ENCODE results near the gene NVL. TPM values are rescaled to one million over a fixed set of nuclear protein-coding genes. Genes with fewer than 3 reads are reported as not detected.

The NVL gene
- total and polyA plus RNA-seq, 2 of the 4 experiments (the other 2 are of a cell fraction): 16.5 to 18.4 TPM

- Histone ChIP-seq H2AK5ac (ENCODE audit: low read depth, low read length) (no peak overlapping the region), H4K8ac (ENCODE audit: low read depth in 2 of 2, low read length in 2 of 2) (no peak overlapping the region), H3K36me3 (ENCODE audit: control insufficient read depth, insufficient read depth, low read length) (no peaks in the 10 kb centered on the region), H2AFZ (replicated peaks; ENCODE audit: low read length, poor library complexity) (no peak overlapping the region), H3K18ac (ENCODE audit: low read depth, low read length) (no peak overlapping the region), H3K9me1 (ENCODE audit: insufficient read depth, low read length) (peaks cover 12% of the 10 kb centered on the region; the same call in 1 of the 2 replicates), H2BK20ac (ENCODE audit: low read depth, low read length) (no peak overlapping the region), H3K14ac (replicated peaks; ENCODE audit: low read depth, low read length) (no peak overlapping the region), H2BK5ac (ENCODE audit: low read depth, low read length, poor library complexity, severe bottlenecking) (no peak overlapping the region), H2BK120ac (ENCODE audit: low read depth, low read length) (no peak overlapping the region), H3K4me2 (ENCODE audit: low read depth, low read length) (no peak overlapping the region), H3K4ac (ENCODE audit: low read depth, low read length) (no peak overlapping the region), H3K27ac (ENCODE audit: insufficient read depth, low read length) (no peak overlapping the region), H3K4me3 (ENCODE audit: insufficient read depth, low read depth, low read length) (no peak overlapping the region), H3K9ac (ENCODE audit: low read depth, low read length) (no peak overlapping the region), H3K56ac (ENCODE audit: extremely low read depth, insufficient read depth, low read length) (no peak overlapping the region), H4K20me1 (ENCODE audit: insufficient read depth, low read length) (no peaks in the 10 kb centered on the region), H3K23ac (ENCODE audit: low read depth, low read length) (no peak overlapping the region), H4K91ac (ENCODE audit: insufficient read depth, low read depth, low read length) (no peak overlapping the region), H3K4me1 (ENCODE audit: control insufficient read depth, insufficient read depth, low read length) (peaks cover 18% of the 10 kb centered on the region), H4K5ac (ENCODE audit: low read depth, low read length) (no peak overlapping the region), H3K79me1 (ENCODE audit: low read depth in 1 of 2, low read length in 2 of 2) (peaks cover 0 to 4% of the 10 kb centered on the region in 2 experiments; a peak in 2 of 4 replicates), H2BK15ac (ENCODE audit: low read depth, low read length) (no peak overlapping the region), H3K27me3 (ENCODE audit: control insufficient read depth, insufficient read depth, low read length) (no peaks in the 10 kb centered on the region), H2AK9ac (replicated peaks; ENCODE audit: low read depth, low read length, poor library complexity) (no peak overlapping the region), H3K9me3 (ENCODE audit: control insufficient read depth, insufficient read depth, low read length) (no peaks in the 10 kb centered on the region)
- dilution Hi-C loops (cut with HindIII; ENCODE audit: low sequenced_read_pairs, unreplicated experiment) (no loop called here), intact Hi-C loops (cut with micrococcal nuclease) (no loop called here), in situ Hi-C loops (cut with MboI; ENCODE audit: low sequenced_read_pairs) (no loop called here)
- CTCF ChIA-PET: no interaction called here
- BruUV-seq (replicated peaks): no TSS peak
- WGBS, 2 experiments (ENCODE audit: extremely low coverage in 2 of 2, insufficient read length in 1 of 2): no CpG with 5 or more reads among the region's 4 CpGs
- no peak for ATAC-seq (ENCODE audit: low read depth)
- TF ChIP-seq POLR2A (IDR thresholded peaks at IDR 0.05; ENCODE audit: low read depth, low read length) (no peak), CHD1 (IDR thresholded peaks at IDR 0.05; ENCODE audit: low read depth, low read length) (no peak), CEBPB (IDR thresholded peaks at IDR 0.05; ENCODE audit: low read depth, low read length) (no peak), FOS (IDR thresholded peaks at IDR 0.05; ENCODE audit: low read depth, low read length) (no peak), ELK1 (IDR thresholded peaks at IDR 0.05; ENCODE audit: borderline replicate concordance, low read depth, low read length) (no peak), MXI1 (IDR thresholded peaks at IDR 0.05; ENCODE audit: borderline replicate concordance, low read depth, low read length) (no peak), MAZ (IDR thresholded peaks at IDR 0.05; ENCODE audit: borderline replicate concordance, low read depth, low read length) (no peak), RAD21 (IDR thresholded peaks at IDR 0.05; ENCODE audit: low read length) (no peak), CTCF (conservative IDR thresholded peaks at IDR 0.05; ENCODE audit: low read depth, low read length) (no peak), NFE2L2 (IDR thresholded peaks at IDR 0.05; ENCODE audit: low read depth, low read length) (no peak), MAFK (IDR thresholded peaks at IDR 0.05; ENCODE audit: low read depth, low read length) (no peak), BHLHE40 (IDR thresholded peaks at IDR 0.05; ENCODE audit: low read depth, low read length) (no peak), USF2 (IDR thresholded peaks at IDR 0.05; ENCODE audit: low read depth, low read length) (no peak), RFX5 (IDR thresholded peaks at IDR 0.05; ENCODE audit: low read depth, low read length) (no peak), SMC3 (IDR thresholded peaks at IDR 0.05; ENCODE audit: low read depth, low read length) (no peak), RCOR1 (IDR thresholded peaks at IDR 0.05; ENCODE audit: insufficient replicate concordance, low read length) (no peak)
- DNase-seq: no peak
- POLR2A ChIA-PET (ENCODE audit: unreplicated experiment): interaction anchor here (0.6 kb wide), 1 partner anchor 140 kb away, joined by 9 read pairs; no protein-coding TSS in a partner anchor
Observed at GRCh38 chr1:224201853-224202252, 128.1 kb downstream of the NVL start.

Data from IMR-90 (cell line).